ENCODE results near the gene RPL22L1. TPM values are rescaled to one million over a fixed set of nuclear protein-coding genes. Genes with fewer than 3 reads are reported as not detected.
A peak's percentile ranks its signal among the peaks of the same experiment; 100 is the strongest.
"Not testable (repeated sequence)": the region's sequence is repeated elsewhere in the genome, so short reads cannot be mapped to it uniquely, and the experiment has no call there.

The RPL22L1 gene
- total RNA-seq, 2 donors from 2014 or later, result 27.0 to 29.3 TPM

DNA sequence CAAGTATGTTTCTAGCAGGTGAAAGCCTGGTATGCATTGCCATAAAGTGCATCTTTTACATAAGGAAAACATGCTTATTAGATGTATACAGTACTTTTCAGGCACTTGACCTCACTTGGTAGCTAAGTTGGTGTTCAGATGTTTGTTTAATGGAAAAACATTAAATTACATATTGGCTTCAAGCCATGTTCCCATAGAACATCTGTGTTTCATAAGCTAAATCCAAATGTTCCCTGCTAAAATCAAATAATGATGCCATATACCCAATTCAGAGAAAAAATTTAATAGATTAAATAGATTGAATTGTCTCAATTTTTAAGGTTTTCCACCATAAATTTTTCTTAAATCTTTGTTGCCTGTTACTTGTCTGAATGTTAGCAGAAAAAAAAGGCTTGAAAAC is 19.1 kb upstream of the RPL22L1 start:
- DNase-seq (no peak), ATAC-seq (no peak)
- intact Hi-C loops (cut with DNase I, micrococcal nuclease), result no loop called here

DNA sequence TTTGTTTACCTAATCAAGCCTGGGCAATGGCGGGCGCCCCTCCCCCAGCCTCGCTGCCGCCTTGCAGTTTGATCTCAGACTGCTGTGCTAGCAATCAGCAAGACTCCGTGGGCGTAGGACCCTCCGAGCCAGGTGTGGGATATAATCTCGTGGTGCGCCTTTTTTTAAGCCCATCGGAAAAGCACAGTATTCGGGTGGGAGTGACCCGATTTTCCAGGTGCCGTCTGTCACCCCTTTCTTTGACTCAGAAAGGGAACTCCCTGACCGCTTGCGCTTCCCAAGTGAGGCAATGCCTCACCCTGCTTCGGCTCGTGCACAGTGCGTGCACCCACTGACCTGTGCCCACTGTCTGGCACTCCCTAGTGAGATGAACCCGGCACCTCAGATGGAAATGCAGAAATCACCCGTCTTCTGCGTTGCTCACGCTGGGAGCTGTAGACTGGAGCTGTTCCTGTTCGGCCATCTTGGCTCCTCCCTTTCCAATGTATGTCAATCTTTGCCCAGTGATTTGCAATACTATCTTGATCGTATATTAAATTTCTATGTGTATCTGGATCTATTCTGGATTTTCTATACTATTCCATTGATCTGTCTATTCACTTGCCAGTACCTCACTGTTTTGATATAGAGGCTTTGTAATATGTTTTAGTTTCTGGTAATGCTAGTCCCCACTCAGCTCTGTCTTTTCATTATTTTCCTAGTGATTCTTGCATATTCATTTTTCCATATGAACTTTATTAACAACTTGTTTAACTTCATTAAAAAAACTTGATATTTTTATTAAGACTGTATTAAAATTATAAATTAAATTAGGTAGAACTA is 14.3 kb upstream of the RPL22L1 start:
- ATAC-seq; DNase-seq; intact Hi-C loops (cut with DNase I, micrococcal nuclease): not testable (repeated sequence)

DNA sequence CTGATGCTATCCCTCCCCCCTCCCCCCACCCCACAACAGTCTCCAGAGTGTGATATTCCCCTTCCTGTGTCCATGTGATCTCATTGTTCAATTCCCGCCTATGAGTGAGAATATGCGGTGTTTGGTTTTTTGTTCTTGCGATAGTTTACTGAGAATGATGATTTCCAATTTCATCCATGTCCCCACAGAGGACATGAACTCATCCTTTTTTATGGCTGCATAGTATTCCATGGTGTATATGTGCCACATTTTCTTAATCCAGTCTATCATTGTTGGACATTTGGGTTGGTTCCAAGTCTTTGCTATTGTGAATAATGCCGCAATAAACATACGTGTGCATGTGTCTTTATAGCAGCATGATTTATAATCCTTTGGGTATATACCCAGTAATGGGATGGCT is 8.7 kb upstream of the RPL22L1 start:
- ATAC-seq; intact Hi-C loops (cut with DNase I, micrococcal nuclease); DNase-seq: not testable (repeated sequence)

- DNase-seq; ATAC-seq; intact Hi-C loops (cut with DNase I, micrococcal nuclease): not testable (repeated sequence)
These were observed 7.3 kb upstream of the RPL22L1 start for GRCh38 chr3:170877311-170877710.

GRCh38 chr3:170876537-170876936 is 6.5 kb upstream of the RPL22L1 start:
- DNase-seq (no peak), ATAC-seq (peak; percentile 92)
- intact Hi-C loops (cut with DNase I, micrococcal nuclease), result no loop called here

DNA sequence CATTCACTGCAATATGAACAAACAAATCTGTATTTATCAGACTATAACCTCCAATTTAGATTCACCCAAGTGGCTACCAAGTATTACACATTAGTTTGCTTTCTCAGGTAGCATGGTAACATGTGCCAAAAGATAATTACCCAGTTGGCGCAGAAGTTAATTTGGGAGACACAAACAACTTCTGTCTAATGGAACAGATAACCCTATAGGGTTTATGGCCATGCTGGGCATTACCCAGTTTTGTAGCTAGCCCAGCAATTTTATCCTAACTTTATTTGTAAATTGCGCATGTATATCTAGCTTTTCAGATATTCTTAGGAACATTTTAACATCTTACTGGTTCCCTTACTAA is 780 bp downstream of the RPL22L1 start:
- ATAC-seq (peak; percentile 5), DNase-seq (no peak)
- intact Hi-C loops (cut with DNase I, micrococcal nuclease), result no loop called here

DNA sequence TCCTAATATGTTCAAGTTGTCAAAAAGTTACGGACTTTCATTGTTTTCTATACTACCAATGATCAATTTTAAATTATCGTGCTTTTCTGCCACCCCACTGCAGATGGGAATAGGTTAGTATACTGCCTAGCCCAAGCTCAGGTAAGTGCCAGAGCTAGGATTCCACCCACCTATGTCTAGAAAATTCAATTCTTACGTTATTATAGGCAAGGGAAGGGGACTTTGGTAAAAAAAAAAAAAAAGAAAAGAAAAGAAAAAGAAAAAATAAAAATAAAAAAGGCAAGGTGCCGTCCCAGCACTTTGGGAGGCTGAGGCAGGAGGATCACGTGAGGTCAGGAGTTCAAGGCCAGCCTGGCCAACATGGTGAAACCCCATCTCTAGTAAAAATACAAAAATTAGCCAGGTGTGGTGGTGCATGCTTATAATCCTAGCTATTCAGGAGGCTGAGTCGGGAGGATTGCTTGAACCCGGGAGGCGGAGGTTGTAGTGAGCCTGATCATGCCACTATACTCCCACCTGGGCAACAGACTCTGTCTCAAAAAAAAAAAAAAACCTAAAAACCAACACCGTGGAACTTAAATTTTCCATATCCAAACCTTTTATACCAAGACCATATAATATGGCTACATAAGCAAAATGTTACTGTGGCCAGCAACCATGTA is 1.3 kb downstream of the RPL22L1 start:
- peak; percentile 4 for ATAC-seq
- intact Hi-C loops (cut with DNase I, micrococcal nuclease), result no loop called here

DNA sequence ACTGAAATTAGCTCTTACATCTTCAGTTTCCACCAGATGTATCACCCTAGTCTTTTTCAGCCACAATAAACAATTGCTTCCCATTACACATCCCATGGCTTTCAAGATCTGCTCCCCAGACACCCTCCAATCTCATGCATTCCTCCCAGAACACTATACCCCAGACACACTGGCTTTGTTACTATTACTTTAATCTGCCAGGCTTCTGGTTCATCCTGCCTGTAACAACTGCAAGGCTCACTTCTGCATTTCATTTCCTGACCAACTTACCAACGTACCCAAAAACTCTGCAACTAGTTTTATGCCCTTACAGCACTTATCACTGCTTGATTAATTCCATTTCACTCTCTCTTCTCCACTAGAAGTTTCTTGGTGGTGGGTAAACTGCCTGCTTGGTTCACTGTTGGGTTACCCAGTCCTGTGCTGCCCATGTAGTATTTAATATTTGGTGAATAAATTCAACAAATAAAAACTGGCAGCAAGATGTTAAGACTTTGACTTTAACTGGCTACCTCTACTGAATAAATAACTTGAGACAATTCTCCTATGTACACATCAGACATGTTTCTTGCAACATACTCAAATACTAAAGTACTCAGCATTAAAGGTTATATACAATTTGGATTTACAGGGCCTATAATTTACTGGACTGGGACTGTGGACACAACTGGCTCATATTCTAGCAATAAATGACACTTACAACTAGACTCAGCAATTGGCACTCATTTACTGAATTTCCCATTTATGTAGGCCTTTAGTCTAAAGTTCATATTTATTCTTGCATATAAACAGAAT is 2.7 kb downstream of the RPL22L1 start:
- no peak for DNase-seq
- peak; percentile 16 for ATAC-seq
- intact Hi-C loops (cut with DNase I, micrococcal nuclease), result no loop called here

More for the DNA sequence above, 1.3 kb downstream of the RPL22L1 start:
- DNase-seq, result no peak

DNA sequence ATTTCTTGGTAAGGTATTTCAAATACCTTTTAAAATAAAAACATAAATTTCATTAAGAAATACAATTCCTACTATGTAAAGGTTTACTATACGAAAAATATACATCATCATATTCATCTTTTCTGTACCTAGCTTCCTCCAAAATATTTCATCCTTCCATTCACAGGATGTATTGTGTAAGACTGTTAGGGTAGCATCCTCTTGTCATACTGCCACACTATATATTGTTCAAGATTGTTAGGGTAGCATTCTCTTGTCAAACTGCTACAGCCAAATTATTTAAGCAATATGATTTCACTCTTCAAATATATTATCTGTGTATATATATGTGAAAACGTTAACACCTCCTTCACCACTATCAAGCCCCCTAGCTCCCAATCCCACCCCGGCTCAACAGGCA is 3.5 kb downstream of the RPL22L1 start:
- intact Hi-C loops (cut with DNase I, micrococcal nuclease), result no loop called here
- ATAC-seq (no peak), DNase-seq (no peak)

GRCh38 chr3:170865209-170866094 is 4.5 kb downstream of the RPL22L1 start:
- no peak for DNase-seq
- no peak for ATAC-seq
- intact Hi-C loops (cut with DNase I, micrococcal nuclease), result no loop called here

DNA sequence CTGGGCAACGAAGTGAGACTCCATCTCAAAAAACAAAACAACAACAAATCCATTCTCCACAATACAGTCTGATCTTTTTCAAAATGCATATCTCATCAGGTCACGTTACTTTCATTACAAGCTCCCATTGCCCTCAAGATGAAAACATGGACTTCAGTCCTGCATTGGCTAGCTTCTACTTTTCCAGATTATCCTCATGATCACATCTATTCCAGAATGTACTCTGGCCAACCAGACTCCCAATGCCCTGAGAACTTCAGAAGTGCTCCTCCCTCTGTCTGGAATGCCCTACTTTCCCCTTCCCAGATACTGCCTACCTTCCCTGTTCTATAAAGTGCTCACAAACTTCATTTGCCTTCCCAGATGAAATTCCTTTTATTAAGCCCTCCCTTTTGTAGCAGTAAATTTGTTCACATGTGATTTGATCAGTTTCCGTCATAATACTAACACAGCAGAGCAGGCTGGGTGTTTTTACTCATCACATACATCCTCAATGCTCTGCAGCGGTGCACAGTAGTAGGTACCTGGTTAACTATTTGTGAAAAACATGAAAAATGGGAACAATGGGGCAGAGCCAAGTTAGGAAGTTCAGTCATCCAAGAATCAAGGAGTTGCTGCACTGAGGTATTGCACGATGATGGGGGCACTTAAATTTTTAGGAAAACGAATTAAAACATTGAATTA is 5.3 kb downstream of the RPL22L1 start:
- DNase-seq, result no peak
- no peak for ATAC-seq
- intact Hi-C loops (cut with DNase I, micrococcal nuclease), result no loop called here

DNA sequence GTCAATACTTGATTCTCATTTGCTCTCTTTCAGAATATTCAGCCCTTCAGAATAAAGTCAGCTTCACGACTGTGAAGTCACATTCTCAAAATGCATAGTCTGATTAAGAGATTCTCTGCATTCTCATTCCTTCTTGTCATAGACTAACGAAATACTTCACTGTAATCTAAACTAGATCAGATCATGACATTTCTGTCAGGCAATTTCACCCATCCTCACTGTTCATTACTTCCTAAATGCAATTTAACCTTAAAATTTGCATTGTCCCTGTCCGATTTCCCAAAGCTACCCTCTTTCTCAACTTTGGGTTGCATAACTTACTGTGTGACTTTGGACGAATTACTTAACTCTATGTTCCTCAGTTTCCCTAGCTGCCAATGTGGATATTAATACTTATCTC is 6.2 kb downstream of the RPL22L1 start:
- no peak for DNase-seq
- no peak for ATAC-seq
- intact Hi-C loops (cut with DNase I, micrococcal nuclease), result no loop called here

DNA sequence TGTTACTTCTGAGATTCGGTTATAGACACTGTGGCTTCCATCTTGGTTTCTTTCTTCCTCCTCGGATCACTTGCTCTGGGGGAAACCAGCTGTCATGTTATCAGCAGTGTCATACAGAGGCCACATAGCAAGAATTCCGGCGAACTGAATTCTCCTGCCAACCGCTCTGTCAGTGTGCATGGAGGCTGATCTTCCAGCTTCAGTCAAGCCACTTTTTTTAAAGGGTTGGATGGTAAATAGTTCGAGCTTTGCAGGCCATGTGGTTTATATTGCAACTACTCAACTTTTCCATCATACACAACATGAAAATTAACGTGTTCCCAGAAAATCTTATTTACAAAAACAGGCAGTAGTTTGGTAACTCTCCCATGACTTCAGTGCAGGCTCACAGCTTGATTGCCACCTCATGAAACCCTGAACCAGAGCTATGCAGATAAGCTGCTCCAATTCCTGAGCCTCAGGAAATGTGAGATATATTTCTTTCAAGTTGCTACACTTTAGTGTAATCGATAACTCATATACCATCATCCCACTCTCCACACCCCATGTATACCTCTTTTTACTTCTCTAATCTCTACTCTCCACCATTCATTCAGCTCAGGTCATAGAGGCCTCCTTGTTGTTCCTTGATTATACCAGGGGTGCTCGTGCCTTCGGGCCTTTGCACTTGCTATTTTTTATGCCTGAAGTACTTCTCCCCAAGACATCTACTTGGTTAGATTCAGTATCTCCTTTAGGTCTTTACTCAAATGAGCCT is 7.2 kb downstream of the RPL22L1 start:
- ATAC-seq, result no peak
- intact Hi-C loops (cut with DNase I, micrococcal nuclease), result no loop called here
- no peak for DNase-seq

DNA sequence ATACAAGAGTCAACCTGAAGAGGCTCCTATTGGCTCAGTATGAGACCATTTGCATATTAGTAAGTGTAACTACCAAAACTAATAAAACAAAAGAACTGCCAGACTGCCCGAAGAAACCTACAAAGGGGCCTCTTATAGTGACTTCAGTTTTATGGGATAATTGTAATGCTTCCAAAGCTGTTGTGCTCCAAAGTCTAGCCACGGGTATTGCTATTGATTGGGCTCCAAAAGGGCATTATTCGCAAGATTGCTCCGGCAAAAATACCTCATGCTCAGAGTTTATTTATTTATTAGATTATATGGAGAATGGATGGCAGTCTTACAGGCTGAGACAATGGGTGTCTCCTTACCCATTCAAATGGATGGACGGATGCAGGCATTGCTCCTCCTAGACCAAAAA is 11.4 kb downstream of the RPL22L1 start:
- intact Hi-C loops (cut with DNase I, micrococcal nuclease), result no loop called here
- no peak for ATAC-seq

GRCh38 chr3:170852324-170852723 is 17.7 kb downstream of the RPL22L1 start:
- ATAC-seq (no peak), DNase-seq (no peak)
- intact Hi-C loops (cut with DNase I, micrococcal nuclease), result no loop called here

More for the DNA sequence above, 11.4 kb downstream of the RPL22L1 start:
- no peak for DNase-seq

DNA sequence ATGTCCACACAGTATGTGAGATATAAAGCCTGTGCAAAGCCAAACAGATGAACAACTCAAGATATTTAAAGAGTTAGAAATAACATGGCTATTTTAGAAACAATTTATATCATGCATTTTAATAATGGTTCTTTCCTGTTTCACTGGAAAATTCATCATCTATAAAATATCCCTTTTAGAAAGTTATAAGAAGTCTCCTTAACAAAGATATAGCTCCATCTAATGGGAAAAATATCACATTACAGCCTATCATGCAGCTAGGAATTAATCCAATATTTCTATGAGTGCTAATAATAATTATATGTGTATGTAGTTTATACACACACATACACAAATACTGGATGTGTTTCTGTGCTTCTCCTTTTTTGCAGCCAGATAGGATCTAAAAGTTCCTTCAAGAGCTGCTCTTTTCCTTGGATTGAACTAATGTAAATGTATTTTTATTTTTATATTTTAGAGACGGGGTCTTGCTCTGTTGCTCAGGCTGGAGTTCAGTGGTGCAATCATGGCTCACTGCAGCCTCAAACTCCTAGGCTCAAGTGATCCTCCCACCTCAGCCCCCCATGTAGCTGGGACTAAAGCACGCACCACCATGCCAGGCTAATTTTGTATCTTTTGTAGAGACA is 21.6 kb downstream of the RPL22L1 start:
- no peak for ATAC-seq
- DNase-seq, result no peak
- intact Hi-C loops (cut with DNase I, micrococcal nuclease), result no loop called here

DNA sequence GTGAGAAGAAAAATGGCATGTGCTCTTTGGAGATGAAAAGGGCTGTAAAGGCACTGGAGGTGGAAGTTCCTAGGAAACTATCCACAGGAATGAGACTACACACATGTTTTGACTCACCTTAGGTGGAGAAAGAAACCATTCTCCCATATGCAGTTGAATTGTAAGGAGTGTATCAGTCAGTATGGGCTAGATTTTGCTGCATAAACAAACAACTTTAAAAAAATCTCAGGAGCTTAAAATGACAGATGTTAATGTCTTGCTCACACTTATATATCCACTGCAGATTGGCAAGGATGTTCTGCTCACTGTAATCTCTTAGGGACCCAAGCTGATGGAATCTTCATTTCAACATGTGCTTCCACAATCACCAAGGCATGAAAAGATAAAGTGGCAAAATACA is 25.6 kb downstream of the RPL22L1 start:
- intact Hi-C loops (cut with DNase I, micrococcal nuclease), result no loop called here
- ATAC-seq (no peak), DNase-seq (no peak)
